Brain microvascular endothelial cell (primary cell): ENCODE results near the gene TMEM151B.
"Not testable (repeated sequence)": the region's sequence is repeated elsewhere in the genome, so short reads cannot be mapped to it uniquely, and the experiment has no call there.

ENCODE experiments used
- DNase-seq: peaks from one replicate; pipeline ENCODE4 v3.0.0-alpha.2; 2020
- H3K27ac ChIP-seq: fragments of 250-450 bp; sonication (Bioruptor Pico); 2 replicates; pipeline ENCODE4 v1.5.1; 2020; ENCODE audit warnings: mild to moderate bottlenecking, moderate library complexity
- H3K27me3 ChIP-seq: fragments of 250-450 bp; sonication (Bioruptor Pico); replicated peaks from 2 replicates; pipeline ENCODE4 v1.5.1; 2020; ENCODE audit warnings: mild to moderate bottlenecking
- H3K36me3 ChIP-seq: fragments of 250-450 bp; sonication (Bioruptor Pico); replicated peaks from 2 replicates; pipeline ENCODE4 v1.5.1; 2020; ENCODE audit warnings: mild to moderate bottlenecking
- H3K4me3 ChIP-seq: 2 replicates; pipeline ENCODE4 v1.5.1; 2011; ENCODE audit warnings: low read depth, mild to moderate bottlenecking, control low read depth, low read length, moderate library complexity
- in situ Hi-C: cut with HindIII; loops from 2 replicates; pipeline ENCODE4 v1.10.0; 2017; ENCODE audit warnings: low sequenced_read_pairs, low pct_ligation_motif_present
- TF ChIP-seq, protein P1 (sequence below): IDR thresholded peaks from 2 replicates; pipeline ENCODE4 v1.5.1; 2011; ENCODE audit warnings: low read depth, mild to moderate bottlenecking, moderate library complexity, low read length, control low read depth, inconsistent platforms; ENCODE audit errors: missing control alignments

Gene TMEM151B

GRCh38 chr6:44321210-44321609 lies 51.0 kb downstream of the TMEM151B start:
- TF ChIP-seq, protein P1, sequence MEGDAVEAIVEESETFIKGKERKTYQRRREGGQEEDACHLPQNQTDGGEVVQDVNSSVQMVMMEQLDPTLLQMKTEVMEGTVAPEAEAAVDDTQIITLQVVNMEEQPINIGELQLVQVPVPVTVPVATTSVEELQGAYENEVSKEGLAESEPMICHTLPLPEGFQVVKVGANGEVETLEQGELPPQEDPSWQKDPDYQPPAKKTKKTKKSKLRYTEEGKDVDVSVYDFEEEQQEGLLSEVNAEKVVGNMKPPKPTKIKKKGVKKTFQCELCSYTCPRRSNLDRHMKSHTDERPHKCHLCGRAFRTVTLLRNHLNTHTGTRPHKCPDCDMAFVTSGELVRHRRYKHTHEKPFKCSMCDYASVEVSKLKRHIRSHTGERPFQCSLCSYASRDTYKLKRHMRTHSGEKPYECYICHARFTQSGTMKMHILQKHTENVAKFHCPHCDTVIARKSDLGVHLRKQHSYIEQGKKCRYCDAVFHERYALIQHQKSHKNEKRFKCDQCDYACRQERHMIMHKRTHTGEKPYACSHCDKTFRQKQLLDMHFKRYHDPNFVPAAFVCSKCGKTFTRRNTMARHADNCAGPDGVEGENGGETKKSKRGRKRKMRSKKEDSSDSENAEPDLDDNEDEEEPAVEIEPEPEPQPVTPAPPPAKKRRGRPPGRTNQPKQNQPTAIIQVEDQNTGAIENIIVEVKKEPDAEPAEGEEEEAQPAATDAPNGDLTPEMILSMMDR = no peak
- no peaks in the 10 kb centered on the region for H3K36me3 ChIP-seq
- peaks cover 6% of the 10 kb centered on the region for H3K27me3 ChIP-seq
- DNase-seq = no peak
- no peak overlapping the region for H3K4me3 ChIP-seq
- in situ Hi-C loops = no loop called here
- no peak overlapping the region for H3K27ac ChIP-seq

- H3K27ac ChIP-seq = no peak overlapping the region
- DNase-seq = no peak
- no peaks in the 10 kb centered on the region for H3K36me3 ChIP-seq
- no peak overlapping the region for H3K4me3 ChIP-seq
- in situ Hi-C loops = no loop called here
- TF ChIP-seq, protein P1 = no peak
- H3K27me3 ChIP-seq = peaks cover 29% of the 10 kb centered on the region
These were observed 56.8 kb downstream of the TMEM151B start for GRCh38 chr6:44327096-44327495.

GRCh38 chr6:44327760-44328159 lies 57.5 kb downstream of the TMEM151B start:
- TF ChIP-seq, protein P1 = no peak
- Histone ChIP-seq H3K27me3 (peaks cover 29% of the 10 kb centered on the region), H3K27ac (no peak overlapping the region), H3K4me3 (no peak overlapping the region), H3K36me3 (no peaks in the 10 kb centered on the region)
- in situ Hi-C loops = no loop called here
- no peak for DNase-seq

DNA sequence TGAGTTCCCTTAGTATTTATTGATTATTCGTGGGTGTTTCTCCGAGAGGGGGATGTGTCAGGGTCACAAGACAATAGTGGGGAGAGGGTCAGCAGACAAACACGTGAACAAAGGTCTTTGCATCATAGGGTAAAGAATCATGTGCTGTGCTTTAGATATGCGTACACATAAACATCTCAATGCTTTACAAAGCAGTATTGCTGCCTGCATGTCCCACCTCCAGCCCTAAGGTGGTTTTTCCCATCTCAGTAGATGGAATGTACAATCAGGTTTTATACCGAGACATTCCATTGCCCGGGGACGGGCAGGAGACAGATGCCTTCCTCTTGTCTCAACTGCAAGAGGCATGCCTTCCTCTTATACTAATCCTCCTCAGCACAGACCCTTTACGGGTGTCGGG lies 58.0 kb downstream of the TMEM151B start:
- in situ Hi-C loops, DNase-seq, H3K4me3 ChIP-seq, H3K27ac ChIP-seq, H3K36me3 ChIP-seq: not testable (repeated sequence)
- peaks cover 30% of the 10 kb centered on the region for H3K27me3 ChIP-seq

DNA sequence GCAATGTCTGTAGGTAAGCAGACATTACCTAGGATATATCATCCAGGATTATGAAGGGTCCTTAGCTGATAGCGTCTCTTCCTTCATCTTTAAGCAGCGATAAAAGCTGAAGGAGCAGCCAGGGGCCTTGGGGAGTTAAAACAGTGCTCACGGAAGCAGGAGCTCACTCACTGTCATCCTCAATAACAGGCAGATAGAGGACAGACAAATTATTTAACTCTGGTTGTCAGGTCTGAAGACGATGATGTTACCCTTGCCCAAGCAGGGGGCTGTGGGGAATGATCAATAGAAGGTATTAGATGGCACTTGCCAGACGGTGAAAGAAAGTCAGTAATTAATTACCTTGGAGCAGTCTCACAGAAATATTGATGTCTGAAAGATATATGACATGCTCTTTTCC lies 59.6 kb downstream of the TMEM151B start:
- Histone ChIP-seq H3K27ac (no peak overlapping the region), H3K36me3 (no peaks in the 10 kb centered on the region), H3K27me3 (peaks cover 31% of the 10 kb centered on the region), H3K4me3 (no peak overlapping the region)
- in situ Hi-C loops = no loop called here
- no peak for DNase-seq
- TF ChIP-seq, protein P1 = no peak

GRCh38 chr6:44332585-44332984 lies 62.3 kb downstream of the TMEM151B start:
- Histone ChIP-seq H3K27me3 (peaks cover 19% of the 10 kb centered on the region), H3K4me3 (no peak overlapping the region), H3K36me3 (no peaks in the 10 kb centered on the region), H3K27ac (no peak overlapping the region)
- in situ Hi-C loops = no loop called here
- TF ChIP-seq, protein P1 = no peak
- DNase-seq = no peak
